H9 (cell line): ENCODE data around the gene RNU6-1. TPM values are rescaled to one million over a fixed set of nuclear protein-coding genes. Genes with fewer than 3 reads are reported as not detected.

Experiments
- DNase-seq: peaks from one replicate; pipeline ENCODE4 v3.0.0-alpha.2; 2017
- H2AFZ ChIP-seq: one replicate; pipeline ENCODE4 v1.6.1; 2013; ENCODE audit warnings: mild to moderate bottlenecking, low read length, control low read depth, moderate library complexity
- H2AK5ac ChIP-seq: 2 replicates; pipeline ENCODE4 v1.6.1; 2013; ENCODE audit warnings: low read length, control low read depth, mixed read lengths; ENCODE audit not compliant: insufficient read length
- H2BK120ac ChIP-seq: one replicate; pipeline ENCODE4 v1.6.1; 2013; ENCODE audit warnings: low read depth, mild to moderate bottlenecking, low read length, control low read depth, inconsistent platforms; ENCODE audit not compliant: poor library complexity, severe bottlenecking
- H2BK12ac ChIP-seq: 2 replicates; pipeline ENCODE4 v1.6.1; 2013; ENCODE audit warnings: low read length, control low read depth, mixed read lengths, low read depth; ENCODE audit not compliant: insufficient read length
- H2BK15ac ChIP-seq: 2 replicates; pipeline ENCODE4 v1.6.1; 2013; ENCODE audit warnings: low read depth, low read length, control low read depth
- H2BK20ac ChIP-seq: one replicate; pipeline ENCODE4 v1.6.1; 2013; ENCODE audit warnings: low read depth, mild to moderate bottlenecking, low read length, control low read depth, inconsistent platforms; ENCODE audit not compliant: poor library complexity, severe bottlenecking
- H2BK5ac ChIP-seq: 2 replicates; pipeline ENCODE4 v1.6.1; 2013; ENCODE audit warnings: low read length, control low read depth, mixed read lengths; ENCODE audit not compliant: insufficient read length
- H3K14ac ChIP-seq: 2 replicates; pipeline ENCODE4 v1.6.1; 2013; ENCODE audit warnings: low read length, control low read depth; ENCODE audit not compliant: insufficient read depth
- H3K18ac ChIP-seq: 2 replicates; pipeline ENCODE4 v1.6.1; 2013; ENCODE audit warnings: low read depth, mild to moderate bottlenecking, mixed read lengths, low read length, control low read depth; ENCODE audit not compliant: insufficient read length
- H3K23ac ChIP-seq: 2 replicates; pipeline ENCODE4 v1.6.1; 2013; ENCODE audit warnings: low read length, control low read depth, mixed read lengths, low read depth; ENCODE audit not compliant: insufficient read length
- H3K23me2 ChIP-seq: 2 replicates; pipeline ENCODE4 v1.6.1; 2013; ENCODE audit warnings: low read depth, mild to moderate bottlenecking, mixed read lengths, low read length, control low read depth; ENCODE audit not compliant: insufficient read length, poor library complexity, severe bottlenecking
- H3K27ac ChIP-seq: 2 replicates; pipeline ENCODE4 v1.5.1; 2013; ENCODE audit warnings: low read length, control low read depth, mixed read lengths, low read depth; ENCODE audit not compliant: insufficient read length
- H3K27me3 ChIP-seq: 2 replicates; pipeline ENCODE4 v1.6.1; 2013; ENCODE audit warnings: low read length, control low read depth, inconsistent platforms; ENCODE audit not compliant: insufficient read depth
- H3K4ac ChIP-seq: 2 replicates; pipeline ENCODE4 v1.6.1; 2013; ENCODE audit warnings: low read depth, mild to moderate bottlenecking, control low read depth, inconsistent platforms, low read length, moderate library complexity
- H3K4me1 ChIP-seq: 2 replicates; pipeline ENCODE4 v1.6.1; 2013; ENCODE audit warnings: low read length, control low read depth, inconsistent platforms; ENCODE audit not compliant: insufficient read depth
- H3K4me2 ChIP-seq: 2 replicates; pipeline ENCODE4 v1.6.1; 2013; ENCODE audit warnings: low read length, control low read depth, mixed read lengths; ENCODE audit not compliant: insufficient read length, insufficient read depth
- H3K56ac ChIP-seq: 2 replicates; pipeline ENCODE4 v1.6.1; 2013; ENCODE audit warnings: low read depth, mild to moderate bottlenecking, mixed read lengths, low read length, control low read depth; ENCODE audit not compliant: insufficient read length
- H3K79me1 ChIP-seq: 2 replicates; pipeline ENCODE4 v1.6.1; 2013; ENCODE audit warnings: low read depth, mild to moderate bottlenecking, moderate library complexity, low read length, control low read depth, inconsistent platforms; ENCODE audit not compliant: insufficient read depth, poor library complexity, severe bottlenecking
- H3K79me2 ChIP-seq: 2 replicates; pipeline ENCODE4 v1.6.1; 2013; ENCODE audit warnings: low read length, control low read depth, inconsistent platforms; ENCODE audit not compliant: insufficient read depth
- H3K9ac ChIP-seq: 2 replicates; pipeline ENCODE4 v1.6.1; 2013; ENCODE audit warnings: low read length, control low read depth, mixed read lengths; ENCODE audit not compliant: insufficient read length; ENCODE audit errors: extremely low read depth
- H3K9me3 ChIP-seq: one replicate; pipeline ENCODE4 v1.6.1; 2013; ENCODE audit warnings: low read depth, low read length, inconsistent platforms; ENCODE audit not compliant: control insufficient read depth
- H3T11ph ChIP-seq: one replicate; pipeline ENCODE4 v1.6.1; 2013; ENCODE audit warnings: mild to moderate bottlenecking, low read length, control low read depth, inconsistent platforms
- H4K20me1 ChIP-seq: one replicate; pipeline ENCODE4 v1.6.1; 2013; ENCODE audit not compliant: control insufficient read depth, insufficient read length, insufficient read depth
- H4K5ac ChIP-seq: 2 replicates; pipeline ENCODE4 v1.6.1; 2013; ENCODE audit warnings: low read depth, mild to moderate bottlenecking, mixed read lengths, low read length, control low read depth; ENCODE audit not compliant: insufficient read length
- H4K8ac ChIP-seq: replicated peaks from 2 replicates; pipeline ENCODE4 v1.6.1; 2013; ENCODE audit warnings: low read length, control low read depth, mixed read lengths, low read depth; ENCODE audit not compliant: insufficient read length
- H4K91ac ChIP-seq: 2 replicates; pipeline ENCODE4 v1.6.1; 2013; ENCODE audit warnings: low read depth, mild to moderate bottlenecking, moderate library complexity, mixed read lengths, low read length, control low read depth; ENCODE audit not compliant: insufficient read length
- H3K27ac Mint-ChIP-seq, 3 experiments: 2 replicates in 2 of 3; 3 replicates in 1 of 3; pipeline ENCODE4 v1.8.0; 2020 to 2021; ENCODE audit warnings: mixed read lengths in 3 of 3, mild to moderate bottlenecking in 1 of 3, moderate library complexity in 1 of 3
- H3K27me3 Mint-ChIP-seq: 2 replicates; pipeline ENCODE4 v1.8.0; 2021; ENCODE audit warnings: low read depth, mild to moderate bottlenecking, moderate library complexity, mixed read lengths
- H3K36me3 Mint-ChIP-seq, 3 experiments: 2 replicates in 2 of 3; 3 replicates in 1 of 3; pipeline ENCODE4 v1.8.0; 2020 to 2021; ENCODE audit warnings: low read depth in 3 of 3, mixed read lengths in 3 of 3; ENCODE audit not compliant: insufficient read depth in 1 of 3
- H3K4me1 Mint-ChIP-seq, 2 experiments: 2 replicates each; pipeline ENCODE4 v1.8.0; 2020; ENCODE audit warnings: mixed read lengths in 2 of 2
- H3K4me3 Mint-ChIP-seq, 2 experiments: 2 replicates in 1 of 2; 3 replicates in 1 of 2; pipeline ENCODE4 v1.8.0; 2020 to 2021; ENCODE audit warnings: mild to moderate bottlenecking in 2 of 2, mixed read lengths in 2 of 2, moderate library complexity in 1 of 2
- H3K9me3 Mint-ChIP-seq, 2 experiments: 2 replicates in 1 of 2; 3 replicates in 1 of 2; pipeline ENCODE4 v1.8.0; 2020; ENCODE audit warnings: mild to moderate bottlenecking in 2 of 2, mixed read lengths in 2 of 2, moderate library complexity in 1 of 2
- CTCF ChIP-seq: fragments of 200-600 bp; sonication (generic); conservative IDR thresholded peaks from 3 replicates; pipeline ENCODE4 v1.8.0; 2021; ENCODE audit warnings: antibody characterized with exemption, mild to moderate bottlenecking
- WGBS: extraction: QIAGEN DNeasy Blood & Tissue Kit; methylation state at CpG from one replicate; pipeline ENCODE4 v1.1.7; 2013; ENCODE audit warnings: missing lambda C conversion rate, low lambda C conversion rate, mixed read lengths; ENCODE audit not compliant: insufficient read length; ENCODE audit errors: extremely low coverage; 5-methylcytosine and 5-hydroxymethylcytosine counted together
- total RNA-seq: library from RNA; stranded (reverse); gene quantifications from 2 replicates; pipeline ENCODE4 v1.2.1, GENCODE V29; 2021

Gene RNU6-1
- total RNA-seq, 1 experiment from 2014 or later: not detected

GRCh38 chr15:67882487-67883233 is 42.8 kb upstream of the RNU6-1 start:
- Histone ChIP-seq H3K18ac (no peak overlapping the region), H2AFZ (no peak overlapping the region), H4K20me1 (no peaks in the 10 kb centered on the region), H4K5ac (no peak overlapping the region), H3K79me1 (no peaks in the 10 kb centered on the region), H2BK12ac (no peak overlapping the region), H3K79me2 (no peaks in the 10 kb centered on the region), H3K56ac (no peak overlapping the region), H3K27ac (no peak overlapping the region), H3K4me2 (no peak overlapping the region), H3K14ac (no peak overlapping the region), H3K4me1 (no peaks in the 10 kb centered on the region; the same call in 1 of the 2 replicates), H3K27me3 (no peaks in the 10 kb centered on the region; the same call in 1 of the 2 replicates), H3K23ac (no peak overlapping the region), H2BK20ac (no peak overlapping the region), H3K9ac (no peak overlapping the region), H3T11ph (no peak overlapping the region), H4K91ac (no peak overlapping the region), H3K9me3 (no peaks in the 10 kb centered on the region), H4K8ac (no peak overlapping the region), H2BK120ac (no peak overlapping the region), H2BK5ac (no peak overlapping the region), H3K23me2 (peaks cover 5% of the 10 kb centered on the region), H2BK15ac (no peak overlapping the region), H2AK5ac (no peak overlapping the region), H3K4ac (no peak overlapping the region)
- no peaks in the 10 kb centered on the region; a peak in 1 of 5 replicates for H3K9me3 Mint-ChIP-seq
- WGBS: no CpG with 5 or more reads among the region's 8 CpGs
- TF ChIP-seq CTCF: no peak
- H3K4me3 Mint-ChIP-seq: peak overlapping the region in 1 of 2 experiments; percentile 3; a peak in 2 of 5 replicates
- H3K27ac Mint-ChIP-seq: no peak overlapping the region
- DNase-seq: no peak
- H3K4me1 Mint-ChIP-seq: peaks cover 21 to 22% of the 10 kb centered on the region in 2 experiments
- H3K36me3 Mint-ChIP-seq: no peaks in the 10 kb centered on the region
- H3K27me3 Mint-ChIP-seq: peaks cover 20% of the 10 kb centered on the region
